Muscle layer of duodenum (tissue), 2 donors: ENCODE measurements around the gene SMPDL3A.

Experiments
- H3K27ac ChIP-seq: one replicate; pipeline ENCODE4 v1.7.0; 2013; ENCODE audit warnings: mild to moderate bottlenecking, low read length
- H3K27me3 ChIP-seq: one replicate; pipeline ENCODE4 v1.7.0; 2013; ENCODE audit warnings: low read depth, mild to moderate bottlenecking, control low read depth, low read length
- H3K36me3 ChIP-seq, 2 donors: one replicate each; pipeline ENCODE4 v1.7.0; 2013; ENCODE audit warnings: low read length in 2 of 2, control low read depth in 1 of 2, mild to moderate bottlenecking in 1 of 2; ENCODE audit not compliant: insufficient read depth in 2 of 2, control insufficient read depth in 1 of 2
- H3K4me1 ChIP-seq, 2 donors: one replicate each; pipeline ENCODE4 v1.7.0; 2013; ENCODE audit warnings: low read length in 2 of 2, mild to moderate bottlenecking in 2 of 2, control low read depth in 1 of 2, moderate library complexity in 1 of 2; ENCODE audit not compliant: insufficient read depth in 2 of 2, control insufficient read depth in 1 of 2
- H3K4me3 ChIP-seq, 2 donors: one replicate each; pipeline ENCODE4 v1.7.0; 2013; ENCODE audit warnings: low read length in 2 of 2, low read depth in 1 of 2, mild to moderate bottlenecking in 1 of 2
- H3K9me3 ChIP-seq, 2 donors: one replicate each; pipeline ENCODE4 v1.7.0; 2013; ENCODE audit warnings: low read length in 2 of 2, control low read depth in 1 of 2, mild to moderate bottlenecking in 1 of 2; ENCODE audit not compliant: control insufficient read depth in 1 of 2
- donor health status: healthy.

The SMPDL3A gene

GRCh38 chr6:122778985-122779661, 9.9 kb upstream of the SMPDL3A start:
- no peaks in the 10 kb centered on the region for H3K9me3 ChIP-seq
- H3K27me3 ChIP-seq, result no peaks in the 10 kb centered on the region
- no peaks in the 10 kb centered on the region for H3K36me3 ChIP-seq
- H3K4me3 ChIP-seq, result no peak overlapping the region
- H3K4me1 ChIP-seq, result no peaks in the 10 kb centered on the region
- no peak overlapping the region for H3K27ac ChIP-seq

GRCh38 chr6:122779667-122780066, 9.4 kb upstream of the SMPDL3A start, which contains the start of gene FABP7:
Gene FABP7 (plus strand): TSS chr6:122779716. CDS start chr6:122779795, 79 bp downstream.
- H3K27me3 ChIP-seq, result no peaks in the 10 kb centered on the region
- no peaks in the 10 kb centered on the region for H3K9me3 ChIP-seq
- no peaks in the 10 kb centered on the region for H3K36me3 ChIP-seq
- H3K4me1 ChIP-seq, result no peaks in the 10 kb centered on the region
- H3K4me3 ChIP-seq, result no peak within 1 kb of the TSS
- no peak within 1 kb of the TSS for H3K27ac ChIP-seq

- Histone ChIP-seq H3K27me3 (no peaks in the 10 kb centered on the region), H3K4me1 (no peaks in the 10 kb centered on the region), H3K9me3 (no peaks in the 10 kb centered on the region), H3K4me3 (no peak overlapping the region), H3K27ac (no peak overlapping the region), H3K36me3 (no peaks in the 10 kb centered on the region)
These were observed 8.9 kb upstream of the SMPDL3A start for GRCh38 chr6:122780114-122780513.

- no peaks in the 10 kb centered on the region for H3K27me3 ChIP-seq
- H3K27ac ChIP-seq, result no peak overlapping the region
- no peaks in the 10 kb centered on the region for H3K36me3 ChIP-seq
- no peak overlapping the region for H3K4me3 ChIP-seq
- H3K9me3 ChIP-seq, result no peaks in the 10 kb centered on the region
- H3K4me1 ChIP-seq, result no peaks in the 10 kb centered on the region
These were observed 7.3 kb upstream of the SMPDL3A start for GRCh38 chr6:122781716-122782115.

GRCh38 chr6:122783401-122783800, 5.7 kb upstream of the SMPDL3A start:
- no peak overlapping the region for H3K27ac ChIP-seq
- H3K4me1 ChIP-seq, result peaks cover 0 to 1% of the 10 kb centered on the region in 2 donors
- H3K4me3 ChIP-seq, result no peak overlapping the region
- H3K36me3 ChIP-seq, result no peaks in the 10 kb centered on the region
- H3K9me3 ChIP-seq, result no peaks in the 10 kb centered on the region
- H3K27me3 ChIP-seq, result no peaks in the 10 kb centered on the region

GRCh38 chr6:122785891-122786290, 3.2 kb upstream of the SMPDL3A start:
- no peak overlapping the region for H3K27ac ChIP-seq
- no peak overlapping the region for H3K4me3 ChIP-seq
- H3K27me3 ChIP-seq, result no peaks in the 10 kb centered on the region
- peaks cover 11 to 15% of the 10 kb centered on the region in 2 donors for H3K4me1 ChIP-seq
- no peaks in the 10 kb centered on the region for H3K9me3 ChIP-seq
- no peaks in the 10 kb centered on the region for H3K36me3 ChIP-seq

- Histone ChIP-seq H3K9me3 (no peaks in the 10 kb centered on the region), H3K36me3 (no peaks in the 10 kb centered on the region), H3K4me3 (no peak overlapping the region), H3K27ac (no peak overlapping the region), H3K4me1 (peaks cover 11 to 18% of the 10 kb centered on the region in 2 donors), H3K27me3 (no peaks in the 10 kb centered on the region)
These were observed 1.3 kb upstream of the SMPDL3A start for GRCh38 chr6:122787721-122788120.

- Histone ChIP-seq H3K27ac (no peak overlapping the region), H3K36me3 (no peaks in the 10 kb centered on the region), H3K4me1 (peaks cover 11 to 18% of the 10 kb centered on the region in 2 donors), H3K4me3 (peak overlapping the region in 1 of 2 donors; percentile 95), H3K27me3 (no peaks in the 10 kb centered on the region), H3K9me3 (no peaks in the 10 kb centered on the region)
These were observed 850 bp upstream of the SMPDL3A start for GRCh38 chr6:122788208-122788607.

- H3K27ac ChIP-seq, result peak overlapping the region; percentile 84
- H3K36me3 ChIP-seq, result no peaks in the 10 kb centered on the region
- H3K4me3 ChIP-seq, result peak overlapping the region; percentile 91 to 95
- peaks cover 11 to 18% of the 10 kb centered on the region in 2 donors for H3K4me1 ChIP-seq
- H3K27me3 ChIP-seq, result no peaks in the 10 kb centered on the region
- H3K9me3 ChIP-seq, result no peaks in the 10 kb centered on the region
These were observed 336 bp upstream of the SMPDL3A start for GRCh38 chr6:122788663-122789181.

GRCh38 chr6:122790028-122790422, 967 bp downstream of the SMPDL3A start:
- H3K27ac ChIP-seq, result peak overlapping the region; percentile 84
- H3K4me3 ChIP-seq, result peak overlapping the region; percentile 91 to 95
- no peaks in the 10 kb centered on the region for H3K36me3 ChIP-seq
- no peaks in the 10 kb centered on the region for H3K27me3 ChIP-seq
- H3K4me1 ChIP-seq, result peaks cover 11 to 18% of the 10 kb centered on the region in 2 donors
- no peaks in the 10 kb centered on the region for H3K9me3 ChIP-seq

- no peaks in the 10 kb centered on the region for H3K27me3 ChIP-seq
- H3K4me3 ChIP-seq, result peak overlapping the region; percentile 91 to 95
- peaks cover 11 to 18% of the 10 kb centered on the region in 2 donors for H3K4me1 ChIP-seq
- H3K27ac ChIP-seq, result peak overlapping the region; percentile 84
- no peaks in the 10 kb centered on the region for H3K36me3 ChIP-seq
- H3K9me3 ChIP-seq, result no peaks in the 10 kb centered on the region
These were observed 1.6 kb downstream of the SMPDL3A start for GRCh38 chr6:122790423-122791309.
